ENCODE measurements around the gene PYM1.
"Not testable (repeated sequence)": the region's sequence is repeated elsewhere in the genome, so short reads cannot be mapped to it uniquely, and the experiment has no call there.

The PYM1 gene

DNA sequence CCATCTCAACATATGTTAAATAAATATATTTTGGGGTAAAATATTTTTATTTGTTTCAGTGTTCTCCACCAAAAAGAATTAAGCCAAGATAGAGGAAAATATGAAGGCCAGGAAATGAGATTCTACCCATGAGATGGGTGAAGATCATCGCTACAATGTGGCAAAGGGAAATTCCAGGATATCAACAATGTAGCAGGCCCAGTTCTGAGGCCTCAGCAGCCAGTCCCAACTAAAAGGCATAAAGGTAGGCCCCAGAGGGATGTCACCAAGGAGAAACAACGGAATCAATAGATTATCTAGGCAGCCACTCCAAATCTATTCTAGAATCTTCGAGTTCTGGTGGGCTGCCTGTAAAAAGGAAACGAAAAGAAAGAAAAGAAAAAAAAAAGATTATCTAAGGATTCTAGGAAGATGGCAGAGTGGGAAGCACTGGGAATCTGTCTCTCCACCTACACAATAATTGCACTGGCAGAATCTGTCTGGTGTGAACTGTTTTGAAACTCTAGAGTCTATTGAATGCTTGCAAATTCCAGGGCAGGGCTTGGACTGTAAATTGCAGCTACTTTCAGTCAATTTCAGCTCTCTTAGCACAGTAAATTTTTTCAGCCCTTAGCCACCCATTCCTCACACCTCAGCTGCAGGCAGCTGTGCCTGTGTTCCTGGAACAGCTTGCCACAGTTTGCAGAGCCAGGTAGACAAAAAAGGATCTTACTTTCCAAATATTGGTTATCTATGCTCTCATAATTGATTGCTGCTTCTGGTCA is 51.8 kb downstream of the PYM1 start:
- no peak for TF ChIP-seq CTCF (IDR thresholded peaks at IDR 0.05; ENCODE audit: low read depth, low read length)
- Histone ChIP-seq H3K4me3 (ENCODE audit: low read depth, low read length) (no peak overlapping the region), H3K9me3 (ENCODE audit: severe bottlenecking) (peaks cover 3% of the 10 kb centered on the region), H3K27ac (no peak overlapping the region), H3K36me3 (no peaks in the 10 kb centered on the region), H3K27me3 (ENCODE audit: insufficient read depth, low read depth, severe bottlenecking) (no peaks in the 10 kb centered on the region)
- DNase-seq, result no peak

DNA sequence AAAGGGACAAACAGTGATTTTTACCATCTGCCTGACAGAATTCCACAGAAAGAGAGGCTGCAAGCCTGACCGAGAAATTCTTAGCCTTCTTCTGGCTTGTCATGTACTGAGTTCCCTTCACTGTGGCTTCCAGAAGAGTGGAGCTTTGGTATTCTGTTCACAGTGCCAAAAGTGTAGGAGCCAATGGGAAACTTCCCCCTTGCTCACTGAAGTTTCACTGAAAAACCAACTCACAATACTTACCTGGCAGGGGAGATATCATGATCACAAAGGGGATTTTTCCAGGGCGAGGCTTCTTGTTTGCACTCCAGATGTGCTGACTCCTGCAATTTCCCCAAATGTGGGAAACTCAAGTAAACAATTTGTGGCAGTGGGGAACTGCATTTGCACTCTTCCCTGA is 53.3 kb downstream of the PYM1 start:
- Histone ChIP-seq H3K36me3 (no peaks in the 10 kb centered on the region), H3K27me3 (ENCODE audit: insufficient read depth, low read depth, severe bottlenecking) (no peaks in the 10 kb centered on the region), H3K4me3 (ENCODE audit: low read depth, low read length) (no peak overlapping the region), H3K9me3 (ENCODE audit: severe bottlenecking) (peaks cover 3% of the 10 kb centered on the region), H3K27ac (no peak overlapping the region)
- TF ChIP-seq CTCF (IDR thresholded peaks at IDR 0.05; ENCODE audit: low read depth, low read length), result no peak
- DNase-seq, result no peak

DNA sequence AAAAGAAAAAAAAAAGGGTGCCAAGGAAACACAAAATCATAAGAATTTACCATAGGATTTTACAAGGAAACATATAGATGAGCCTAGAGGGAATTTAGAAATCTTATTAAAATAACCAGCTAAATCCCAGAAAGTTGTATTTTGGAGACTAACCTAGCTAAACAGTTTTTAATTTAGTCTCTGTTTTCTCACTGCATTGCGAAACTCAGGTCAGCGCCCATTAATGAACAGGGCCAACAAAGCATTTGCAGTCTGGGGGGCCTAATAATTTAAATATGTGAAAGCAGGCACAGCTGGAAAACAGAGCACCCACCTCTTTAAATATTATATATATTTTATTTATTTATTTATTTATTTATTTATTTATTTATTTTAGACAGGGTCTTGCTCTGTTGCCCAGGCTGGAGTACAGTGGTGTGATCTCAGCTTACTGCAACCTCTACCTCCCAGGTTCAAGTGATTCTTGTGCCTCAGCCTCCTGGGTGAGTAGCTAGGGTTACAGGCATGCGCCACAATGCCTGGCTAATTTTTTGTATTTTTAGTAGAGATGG is 61.2 kb downstream of the PYM1 start:
- H3K27ac ChIP-seq; H3K4me3 ChIP-seq (ENCODE audit: low read depth, low read length); DNase-seq; H3K9me3 ChIP-seq (ENCODE audit: severe bottlenecking); H3K27me3 ChIP-seq (ENCODE audit: insufficient read depth, low read depth, severe bottlenecking); H3K36me3 ChIP-seq: not testable (repeated sequence)

GRCh38 chr12:55865327-55865726 is 62.4 kb downstream of the PYM1 start:
- H3K4me3 ChIP-seq (ENCODE audit: low read depth, low read length), result no peak overlapping the region
- no peaks in the 10 kb centered on the region for H3K27me3 ChIP-seq (ENCODE audit: insufficient read depth, low read depth, severe bottlenecking)
- H3K27ac ChIP-seq, result no peak overlapping the region
- no peaks in the 10 kb centered on the region for H3K9me3 ChIP-seq (ENCODE audit: severe bottlenecking)
- no peak for DNase-seq
- H3K36me3 ChIP-seq, result no peaks in the 10 kb centered on the region
- no peak for TF ChIP-seq CTCF (IDR thresholded peaks at IDR 0.05; ENCODE audit: low read depth, low read length)

- not testable (repeated sequence) for H3K4me3 ChIP-seq (ENCODE audit: low read depth, low read length); DNase-seq; H3K36me3 ChIP-seq; H3K9me3 ChIP-seq (ENCODE audit: severe bottlenecking); H3K27ac ChIP-seq; H3K27me3 ChIP-seq (ENCODE audit: insufficient read depth, low read depth, severe bottlenecking)
Measured at GRCh38 chr12:55862931-55863330, 64.8 kb downstream of the PYM1 start.

GRCh38 chr12:55862286-55862685 is 65.4 kb downstream of the PYM1 start:
- Histone ChIP-seq H3K4me3 (ENCODE audit: low read depth, low read length) (no peak overlapping the region), H3K36me3 (no peaks in the 10 kb centered on the region), H3K27me3 (ENCODE audit: insufficient read depth, low read depth, severe bottlenecking) (no peaks in the 10 kb centered on the region), H3K27ac (no peak overlapping the region), H3K9me3 (ENCODE audit: severe bottlenecking) (no peaks in the 10 kb centered on the region)
- no peak for TF ChIP-seq CTCF (IDR thresholded peaks at IDR 0.05; ENCODE audit: low read depth, low read length)
- DNase-seq, result no peak

DNA sequence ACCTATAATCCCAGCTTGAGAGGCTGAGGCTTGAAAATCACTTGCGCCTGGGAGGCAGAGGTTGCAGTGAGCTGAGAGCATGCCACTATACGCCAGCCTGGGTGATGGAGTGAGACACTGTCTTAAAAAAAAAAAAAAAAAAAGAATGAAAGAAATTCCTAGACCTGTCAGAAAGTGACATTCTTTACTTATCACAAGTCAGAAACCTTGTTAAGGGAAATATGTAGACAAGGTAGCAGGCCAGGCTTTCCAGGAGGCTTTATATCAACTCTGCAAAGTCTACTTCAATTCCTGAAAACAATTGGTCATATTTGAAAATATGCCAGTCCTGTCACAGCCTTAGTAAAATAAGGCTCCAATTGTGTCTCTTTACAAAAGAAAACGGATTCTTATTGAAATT is 65.8 kb downstream of the PYM1 start:
- Histone ChIP-seq H3K27me3 (ENCODE audit: insufficient read depth, low read depth, severe bottlenecking) (no peaks in the 10 kb centered on the region), H3K27ac (no peak overlapping the region), H3K36me3 (no peaks in the 10 kb centered on the region), H3K4me3 (ENCODE audit: low read depth, low read length) (no peak overlapping the region), H3K9me3 (ENCODE audit: severe bottlenecking) (no peaks in the 10 kb centered on the region)
- no peak for DNase-seq
- TF ChIP-seq CTCF (IDR thresholded peaks at IDR 0.05; ENCODE audit: low read depth, low read length), result no peak

Data from WERI-Rb-1 (cell line).